Lung (tissue), 12 donors: ENCODE data around the gene PARP16. TPM values are rescaled to one million over a fixed set of nuclear protein-coding genes. Genes with fewer than 3 reads are reported as not detected.

Experiments
- ATAC-seq: fragments of 200-7000 bp; cut with Tn5 transposase; one replicate; pipeline ENCODE4 v1.9.1; 2020; ENCODE audit warnings: moderate number of reproducible peaks; ENCODE audit not compliant: insufficient read depth, low FRiP score
- DNase-seq, 3 donors: peaks; one replicate each; pipeline ENCODE4 v3.0.0-alpha.2; 2013 to 2017
- H3K27ac ChIP-seq, 2 donors: one replicate each; pipeline ENCODE4 v1.5.1; 2013; ENCODE audit warnings: mild to moderate bottlenecking in 2 of 2, moderate library complexity in 2 of 2, control low read depth in 1 of 2, inconsistent platforms in 1 of 2, low read depth in 1 of 2, low read length in 1 of 2
- H3K27me3 ChIP-seq, 3 donors: one replicate each; pipeline ENCODE4 v1.5.1; 2013; ENCODE audit warnings: low read length in 2 of 3; ENCODE audit not compliant: control insufficient read depth in 3 of 3, insufficient read depth in 3 of 3
- H3K36me3 ChIP-seq, 4 donors: one replicate each; pipeline ENCODE4 v1.5.1; 2013; ENCODE audit warnings: low read length in 4 of 4, mild to moderate bottlenecking in 1 of 4, moderate library complexity in 1 of 4; ENCODE audit not compliant: control insufficient read depth in 4 of 4, insufficient read depth in 4 of 4
- H3K4me1 ChIP-seq, 5 donors: one replicate each; pipeline ENCODE4 v1.5.1; 2013; ENCODE audit warnings: low read length in 5 of 5, mild to moderate bottlenecking in 2 of 5, moderate library complexity in 1 of 5; ENCODE audit not compliant: control insufficient read depth in 5 of 5, insufficient read depth in 5 of 5
- H3K4me3 ChIP-seq: one replicate; pipeline ENCODE4 v1.5.1; 2013; ENCODE audit warnings: mild to moderate bottlenecking, control low read depth, moderate library complexity
- H3K9ac ChIP-seq, 2 donors: one replicate each; pipeline ENCODE4 v1.5.1; 2013; ENCODE audit warnings: low read length in 2 of 2, control low read depth in 1 of 2; ENCODE audit not compliant: insufficient read depth in 1 of 2
- H3K9me3 ChIP-seq, 4 donors: one replicate each; pipeline ENCODE4 v1.5.1; 2013; ENCODE audit warnings: low read length in 3 of 4, mild to moderate bottlenecking in 1 of 4, moderate library complexity in 1 of 4; ENCODE audit not compliant: control insufficient read depth in 4 of 4, insufficient read depth in 3 of 4
- CTCF ChIP-seq: IDR thresholded peaks from 2 replicates; pipeline ENCODE4 v1.5.1; 2012; ENCODE audit warnings: mild to moderate bottlenecking; ENCODE audit errors: control extremely low read depth, extremely low read depth
- WGBS, 2 donors: extraction: QIAGEN DNeasy Blood & Tissue Kit; methylation state at CpG; one replicate each; pipeline ENCODE4 v1.1.7; 2013; 5-methylcytosine and 5-hydroxymethylcytosine counted together
- polyA plus RNA-seq, 2 donors: library from polyadenylated mRNA; stranded (reverse); fragments of 200-250 nt; gene quantifications; one replicate each; pipeline ENCODE4 v1.2.1, GENCODE V29; 2013
- total RNA-seq, 2 donors: library from RNA; depleted of rRNA in 1 of 2; stranded (reverse); fragments of >200 nt in 1 of 2; gene quantifications; one replicate each; pipeline ENCODE4 v1.2.1, GENCODE V29; 2014 to 2021
- donor health status: control.
- donor health status: control.
- donor health status: Bipolar disorder and iron deficiency.
- donor health status: healthy.
- donor health status: DM: yes; HTN: yes; CAD: no.

The PARP16 gene
- total and polyA plus RNA-seq, 4 donors: 4.6 to 7.7 (median 6.3) TPM

GRCh38 chr15:65213241-65213640, 73.4 kb downstream of the PARP16 start:
- ATAC-seq (no peak), DNase-seq (no peak)
- Histone ChIP-seq H3K27me3 (no peaks in the 10 kb centered on the region), H3K4me1 (peaks cover 0 to 33% (median 6%) of the 10 kb centered on the region in 5 donors), H3K36me3 (no peaks in the 10 kb centered on the region), H3K4me3 (no peak overlapping the region), H3K9me3 (no peaks in the 10 kb centered on the region), H3K9ac (no peak overlapping the region), H3K27ac (no peak overlapping the region)
- TF ChIP-seq CTCF: no peak
- 88 to 90% methylated on average over 2 of the region's 2 CpGs for WGBS, 2 donors

- peaks cover 0 to 33% (median 6%) of the 10 kb centered on the region in 5 donors for H3K4me1 ChIP-seq
- H3K4me3 ChIP-seq: no peak overlapping the region
- no peaks in the 10 kb centered on the region for H3K27me3 ChIP-seq
- no peak overlapping the region for H3K9ac ChIP-seq
- no peaks in the 10 kb centered on the region for H3K36me3 ChIP-seq
- TF ChIP-seq CTCF: no peak
- 63 to 73% methylated on average over 5 of the region's 5 CpGs for WGBS, 2 donors
- no peak overlapping the region for H3K27ac ChIP-seq
- DNase-seq (peak in 1 of 3 donors; percentile 11), ATAC-seq (no peak)
- H3K9me3 ChIP-seq: no peaks in the 10 kb centered on the region
Measured at GRCh38 chr15:65212097-65212496, 74.6 kb downstream of the PARP16 start.

GRCh38 chr15:65211482-65211982, 75.2 kb downstream of the PARP16 start:
- no peak overlapping the region for H3K9ac ChIP-seq
- no peak overlapping the region for H3K4me3 ChIP-seq
- no peak for TF ChIP-seq CTCF
- DNase-seq: peak; percentile 92 to 95 (median 95)
- no peaks in the 10 kb centered on the region for H3K9me3 ChIP-seq
- no peaks in the 10 kb centered on the region for H3K27me3 ChIP-seq
- H3K4me1 ChIP-seq: peaks cover 0 to 33% (median 6%) of the 10 kb centered on the region in 5 donors
- 55 to 77% methylated on average over 6 of the region's 6 CpGs for WGBS, 2 donors
- no peak overlapping the region for H3K27ac ChIP-seq
- no peak for ATAC-seq
- H3K36me3 ChIP-seq: no peaks in the 10 kb centered on the region
